Endothelial cell of umbilical vein (primary cell): ENCODE results near the gene PCTP. TPM values are rescaled to one million over a fixed set of nuclear protein-coding genes. Genes with fewer than 3 reads are reported as not detected.

ENCODE experiments used
- BruUV-seq: library from RNA; stranded (reverse); fragments of 400-500 nt; replicated peaks from 2 replicates; lab custom pipeline; 2021; lab: Mats Ljungman, UMichigan
- CTCF ChIA-PET: fragments of 300-600, 350-600 bp; sonication (Branson Sonifier 250); formaldehyde crosslinking; loops from one replicate; lab custom pipeline; 2021; ENCODE audit warnings: antibody characterized with exemption, inconsistent platforms; lab: Charles Lee
- POLR2A ChIA-PET: fragments of 300-600, 350-600 bp; sonication (Branson Sonifier 250); formaldehyde crosslinking; loops from one replicate; lab custom pipeline; 2021; ENCODE audit warnings: antibody characterized with exemption, inconsistent platforms; lab: Charles Lee
- DNase-seq: peaks from one replicate; pipeline ENCODE4 v3.0.0-alpha.2; 2011; ENCODE audit warnings: low read depth, low spot score
- FAIRE-seq: peaks from 2 replicates; lab custom pipeline; 2011; peaks lifted over from hg19 to GRCh38; lab: Jason Lieb, UNC
- H2AFZ ChIP-seq: 2 replicates; pipeline ENCODE4 v1.6.0; 2012; ENCODE audit warnings: low read depth, low read length, control low read depth, inconsistent platforms
- H3K27ac ChIP-seq: 2 replicates; pipeline ENCODE4 v1.5.1; 2011; ENCODE audit warnings: low read depth, mild to moderate bottlenecking, control low read depth, low read length, moderate library complexity; ENCODE audit not compliant: insufficient read depth
- H3K27me3 ChIP-seq, 2 experiments: 2 replicates each; pipeline versions ENCODE4 v1.6.0 to v1.6.1; 2011; ENCODE audit warnings: low read length in 2 of 2, mixed read lengths in 1 of 2; ENCODE audit not compliant: control insufficient read depth in 2 of 2, insufficient read depth in 2 of 2
- H3K36me3 ChIP-seq, 2 experiments: 2 replicates in 1 of 2; 3 replicates in 1 of 2; pipeline ENCODE4 v1.5.1; 2011; ENCODE audit warnings: low read length in 2 of 2, mild to moderate bottlenecking in 1 of 2, moderate library complexity in 1 of 2; ENCODE audit not compliant: control insufficient read depth in 2 of 2, insufficient read depth in 2 of 2; ENCODE audit errors: extremely low read depth in 1 of 2
- H3K4me1 ChIP-seq: 3 replicates; pipeline ENCODE4 v1.5.1; 2011; ENCODE audit warnings: mild to moderate bottlenecking, low read length; ENCODE audit not compliant: control insufficient read depth, insufficient read depth; ENCODE audit errors: extremely low read depth
- H3K4me2 ChIP-seq: 2 replicates; pipeline ENCODE4 v1.6.1; 2011; ENCODE audit warnings: low read length, control low read depth, mixed read lengths; ENCODE audit not compliant: insufficient read depth
- H3K4me3 ChIP-seq, 3 experiments: fragments of 200-600 bp in 1 of 3; sonication (generic), shearing (Covaris generic) in 1 of 3; replicated peaks in 1 of 3; 2 replicates each; pipeline ENCODE4 v1.5.1; 2011 to 2016; ENCODE audit warnings: control low read depth in 3 of 3, low read length in 3 of 3, mild to moderate bottlenecking in 2 of 3, inconsistent platforms in 1 of 3, low read depth in 1 of 3, moderate library complexity in 1 of 3; ENCODE audit not compliant: insufficient read depth in 1 of 3
- H3K79me2 ChIP-seq: 2 replicates; pipeline ENCODE4 v1.6.0; 2012; ENCODE audit warnings: low read length, inconsistent platforms; ENCODE audit not compliant: control insufficient read depth, insufficient read depth
- H3K9ac ChIP-seq: replicated peaks from 2 replicates; pipeline ENCODE3; 2011; ENCODE audit warnings: low read length, control low read depth; ENCODE audit not compliant: insufficient read depth; ENCODE audit errors: extremely low read depth
- H3K9me1 ChIP-seq: replicated peaks from 3 replicates; pipeline ENCODE4 v1.6.0; 2011; ENCODE audit warnings: mild to moderate bottlenecking, low read length; ENCODE audit not compliant: control insufficient read depth, insufficient read depth; ENCODE audit errors: extremely low read depth
- H3K9me3 ChIP-seq: replicated peaks from 2 replicates; pipeline ENCODE4 v1.5.1; 2012; ENCODE audit warnings: low read length, inconsistent platforms; ENCODE audit not compliant: control insufficient read depth, insufficient read depth
- H4K20me1 ChIP-seq: replicated peaks from 2 replicates; pipeline ENCODE3; 2011; ENCODE audit warnings: mild to moderate bottlenecking, low read length; ENCODE audit not compliant: control insufficient read depth, insufficient read depth; ENCODE audit errors: extremely low read depth
- CTCF ChIP-seq, 2 donors: IDR thresholded peaks; 1 replicate in 1 of 2; 2 replicates in 1 of 2; pipeline ENCODE4 v1.5.1; 2011; ENCODE audit warnings: low read length in 2 of 2, mild to moderate bottlenecking in 2 of 2, moderate library complexity in 2 of 2, control low read depth in 1 of 2, inconsistent platforms in 1 of 2, low read depth in 1 of 2; ENCODE audit not compliant: insufficient read depth in 1 of 2; ENCODE audit errors: extremely low read depth in 1 of 2
- EZH2 ChIP-seq: IDR thresholded peaks from 2 replicates; pipeline ENCODE4 v1.6.1; 2012; ENCODE audit warnings: borderline replicate concordance, low read depth, mild to moderate bottlenecking, moderate library complexity, low read length, inconsistent platforms; ENCODE audit not compliant: severe bottlenecking
- FOS ChIP-seq: IDR thresholded peaks from 2 replicates; pipeline ENCODE4 v1.6.1; 2011; ENCODE audit warnings: mild to moderate bottlenecking, low read length, moderate library complexity, borderline replicate concordance; ENCODE audit not compliant: insufficient read depth
- GATA2 ChIP-seq: IDR thresholded peaks from 2 replicates; pipeline ENCODE4 v1.7.0; 2011; ENCODE audit warnings: low read depth, mild to moderate bottlenecking, moderate library complexity, mixed read lengths, low read length; ENCODE audit not compliant: insufficient read length, insufficient read depth
- JUN ChIP-seq: IDR thresholded peaks from 2 replicates; pipeline ENCODE4 v1.6.1; 2011; ENCODE audit warnings: borderline replicate concordance, low read depth; ENCODE audit not compliant: insufficient read length, insufficient read depth
- MAX ChIP-seq: IDR thresholded peaks from 2 replicates; pipeline ENCODE4 v1.6.1; 2011; ENCODE audit not compliant: insufficient read depth, insufficient read length
- MYC ChIP-seq: IDR thresholded peaks from one replicate; pipeline ENCODE4 v1.6.1; 2011; ENCODE audit warnings: mild to moderate bottlenecking, low read depth, low read length
- POLR2A ChIP-seq: IDR thresholded peaks from 2 replicates; pipeline ENCODE4 v1.6.1; 2012; ENCODE audit warnings: low read depth, mild to moderate bottlenecking, control low read depth, low read length
- POLR2AphosphoS5 ChIP-seq: IDR thresholded peaks from 2 replicates; pipeline ENCODE4 v1.6.1; 2012; ENCODE audit warnings: low read depth, mild to moderate bottlenecking, control low read depth, low read length, moderate library complexity; ENCODE audit not compliant: insufficient read depth
- dilution Hi-C: fragments of 300-500 bp; cut with MboI; formaldehyde crosslinking; loops from one replicate; pipeline ENCODE4 v1.15.0; 2019; ENCODE audit warnings: low sequenced_read_pairs; ENCODE audit not compliant: extremely low pct_ligation_motif_present
- intact Hi-C: fragments of 100-400 bp; cut with micrococcal nuclease; formaldehyde crosslinking; loops from one replicate; pipeline ENCODE4 v1.10.0; 2022
- polyA plus RNA-seq, 4 experiments: library from polyadenylated mRNA; depleted of rRNA in 3 of 4; stranded (reverse) in 3 of 4; unstranded in 1 of 4; fragments of >200 nt; gene quantifications; 2 replicates each; pipeline versions ENCODE4 v1.2.1 to v1.2.3, GENCODE V29; 2011 to 2012; ENCODE audit warnings: missing spikeins in 1 of 4
- total RNA-seq: library from RNA; stranded (reverse); gene quantifications from 2 replicates; pipeline ENCODE4 v1.2.3, GENCODE V29; 2021

Gene PCTP
- total and polyA plus RNA-seq, 2 donors (not counting 3 experiments of a cell fraction or from before 2014, with no cell fraction given), result 13.5 to 18.3 TPM

DNA sequence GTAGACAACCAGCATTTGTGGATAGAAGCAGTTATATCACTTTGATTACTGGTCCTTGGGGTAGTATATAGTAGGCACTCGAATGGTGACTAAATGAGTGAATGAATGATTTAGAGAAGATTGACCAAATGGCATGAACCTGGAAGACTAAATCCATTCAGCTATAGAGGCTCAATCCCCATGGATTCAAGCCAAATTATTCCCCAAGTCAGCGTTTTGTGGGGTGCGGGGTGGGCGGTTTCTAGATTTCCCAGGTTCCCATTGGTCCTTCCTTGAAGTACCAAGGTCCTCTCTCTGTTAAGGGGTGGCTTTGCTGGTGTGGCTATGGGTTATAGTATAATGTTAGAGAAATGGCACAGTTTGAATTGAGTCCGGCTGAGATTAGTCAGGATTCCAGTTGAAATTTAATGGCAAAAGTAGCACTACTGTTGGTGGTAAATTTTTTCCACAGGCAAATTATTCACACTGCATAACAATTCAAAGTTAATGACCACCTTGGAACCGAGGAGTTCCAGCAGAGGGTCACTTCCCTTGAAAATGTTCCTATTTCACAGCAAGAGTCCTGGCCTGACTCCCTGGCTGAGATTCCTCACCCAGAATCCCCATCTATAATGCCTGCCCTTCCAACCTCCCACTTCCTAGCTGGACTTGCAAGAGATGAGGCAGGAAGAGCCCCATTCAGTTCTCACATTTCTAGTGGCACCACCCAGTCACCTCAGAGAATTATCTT, 27.7 kb downstream of the PCTP start:
- no peak overlapping the region for H3K9ac ChIP-seq
- no peaks in the 10 kb centered on the region for H3K27me3 ChIP-seq
- no peaks in the 10 kb centered on the region for H4K20me1 ChIP-seq
- H3K36me3 ChIP-seq, result peaks cover 0 to 14% of the 10 kb centered on the region in 2 experiments
- H3K79me2 ChIP-seq, result no peaks in the 10 kb centered on the region
- TF ChIP-seq MYC (no peak), GATA2 (no peak), CTCF (IDR thresholded peaks at IDR 0.05; ENCODE audit: extremely low read depth in 1 of 2, insufficient read depth in 1 of 2, low read depth in 1 of 2, low read length in 2 of 2) (no peak), POLR2A (no peak), JUN (no peak), EZH2 (no peak), POLR2AphosphoS5 (no peak), MAX (no peak), FOS (no peak)
- POLR2A ChIA-PET, result no interaction called here
- H2AFZ ChIP-seq, result no peak overlapping the region
- no peak overlapping the region for H3K4me2 ChIP-seq
- intact Hi-C loops, result loop anchor here (10.0 kb wide), 1 partner anchor 536 kb away; no protein-coding TSS in a partner anchor
- no TSS peak for BruUV-seq
- CTCF ChIA-PET, result no interaction called here
- FAIRE-seq (no peak), DNase-seq (no peak)
- H3K4me3 ChIP-seq, result no peak overlapping the region
- no peak overlapping the region for H3K27ac ChIP-seq
- no peaks in the 10 kb centered on the region for H3K4me1 ChIP-seq
- H3K9me3 ChIP-seq, result no peaks in the 10 kb centered on the region
- no peaks in the 10 kb centered on the region for H3K9me1 ChIP-seq
- dilution Hi-C loops, result no loop called here
